HG03196 (cell line): Measurements from ENCODE around the gene GTF3A.

Experiments used
- ATAC-seq: cut with Tn5 transposase; IDR thresholded peaks from one replicate; pipeline ENCODE4 v1.9.1; 2021; ENCODE audit not compliant: unreplicated experiment

Gene GTF3A

DNA sequence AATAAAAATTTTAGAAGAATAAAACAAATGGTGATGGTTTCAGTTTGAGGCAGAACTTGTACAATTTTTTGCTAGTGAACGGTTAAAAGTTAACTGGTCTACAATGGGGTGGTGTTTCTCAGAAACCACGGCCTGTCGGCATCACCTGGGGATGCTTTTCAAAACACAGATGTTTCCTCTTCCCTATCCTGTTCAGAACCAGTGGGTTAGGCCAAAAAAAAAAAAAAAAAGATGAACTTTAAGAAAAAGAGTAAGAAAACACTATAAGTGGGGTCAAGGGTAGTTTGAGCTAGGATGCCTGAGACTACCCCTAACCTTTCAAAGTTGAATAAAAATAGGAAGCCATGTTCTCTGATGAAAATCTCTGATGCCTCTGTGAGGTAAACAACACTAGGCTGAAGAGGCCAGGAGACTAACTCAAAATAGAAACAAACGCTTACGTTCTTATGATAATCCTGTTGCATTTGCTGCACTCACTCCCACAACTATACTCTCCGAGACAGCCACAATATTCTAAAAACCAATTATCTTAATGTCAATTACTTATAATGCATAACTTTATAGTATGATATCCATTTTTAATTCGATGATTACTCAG, 22.7 kb downstream of the GTF3A start:
- no peak for ATAC-seq

DNA sequence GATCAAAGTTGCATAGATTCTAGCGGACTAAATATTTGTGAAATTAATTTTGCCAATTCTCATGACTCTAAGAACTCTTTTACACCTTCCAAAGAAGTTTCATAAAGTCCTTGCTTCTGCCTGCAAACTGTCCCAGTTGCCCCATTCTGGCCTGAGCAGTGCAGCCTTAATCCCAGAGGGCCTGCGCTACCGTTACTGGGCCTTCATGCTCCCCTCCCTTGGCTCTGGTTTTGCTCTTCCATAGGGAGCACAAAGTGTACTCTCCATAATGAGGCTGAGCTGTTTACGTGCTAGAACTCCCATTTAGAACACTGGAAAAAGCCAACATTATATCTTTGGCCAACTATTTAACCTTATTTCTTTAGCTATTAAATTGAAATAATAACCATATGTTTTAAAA, 23.9 kb downstream of the GTF3A start:
- ATAC-seq, result no peak

DNA sequence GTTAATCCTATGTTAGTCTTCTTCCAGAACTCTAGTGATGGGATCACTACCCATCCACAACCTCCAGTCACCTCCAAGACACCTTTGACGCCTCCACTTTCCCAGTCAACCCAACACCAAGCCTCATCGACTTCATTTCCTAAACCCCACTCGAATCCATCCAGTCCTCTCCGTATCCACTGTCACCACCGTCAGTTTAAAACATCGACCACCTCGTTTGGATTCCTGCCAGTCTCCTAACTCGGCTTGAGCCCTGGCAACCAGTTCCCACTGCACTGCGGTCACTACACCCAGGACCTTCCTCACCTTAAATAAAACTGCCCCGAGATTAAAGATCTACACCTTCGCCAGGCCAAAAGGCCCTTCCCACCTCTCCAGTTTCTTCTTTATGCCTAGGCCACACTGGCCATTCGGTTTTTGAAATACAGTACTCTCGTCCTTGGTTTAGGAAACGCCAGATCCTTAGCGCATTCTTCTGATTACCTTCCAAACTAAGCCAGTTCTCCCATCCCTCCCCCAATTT, 24.7 kb downstream of the GTF3A start:
- no peak for ATAC-seq

DNA sequence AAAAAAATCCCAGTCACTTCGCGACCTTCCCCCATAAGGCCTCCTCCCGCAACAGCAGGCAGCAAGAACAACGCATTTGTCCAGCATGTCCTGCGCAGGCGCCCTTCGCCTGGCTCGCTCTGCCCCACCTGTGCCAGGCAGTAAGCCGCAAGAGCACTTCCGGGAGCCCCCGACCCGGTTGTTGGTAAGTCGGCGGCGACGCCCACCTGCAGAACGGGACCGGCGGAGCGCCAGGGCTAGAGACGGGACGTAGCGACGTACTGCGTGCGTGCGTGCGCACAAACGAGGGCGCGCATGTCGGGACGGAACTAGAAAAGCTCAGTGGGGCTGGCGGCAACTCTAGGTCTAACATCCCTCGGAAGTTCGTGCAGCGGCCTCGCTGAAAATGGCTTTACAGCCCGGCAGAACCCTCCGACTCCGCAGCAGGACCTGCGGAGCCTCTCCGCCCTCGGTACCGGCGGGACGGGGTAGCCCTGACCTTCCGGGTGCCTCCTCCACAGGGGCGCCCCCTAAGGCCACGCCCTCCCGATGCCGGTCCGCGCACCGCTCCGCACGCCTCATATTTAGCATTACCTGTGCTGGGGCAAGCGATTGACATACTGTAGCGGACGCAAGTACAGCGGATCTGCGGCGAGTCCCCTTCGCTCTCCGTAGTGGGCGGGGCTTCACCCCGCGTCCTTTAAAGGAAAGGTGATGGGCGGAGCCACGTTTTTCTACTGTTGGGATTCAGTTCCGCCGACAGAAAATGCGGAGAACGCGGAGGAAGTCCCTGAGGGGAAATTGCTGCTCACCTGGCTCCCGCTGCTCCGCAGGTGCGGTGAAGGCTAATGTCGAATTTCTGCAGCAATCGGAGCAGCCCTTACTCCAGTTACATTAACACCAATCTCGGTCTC, 25.8 kb downstream of the GTF3A start, which contains the start of gene MTIF3:
MTIF3 (minus strand) TSS at position 629 of the 893 bp plus-strand sequence. CDS start 10,116 bp downstream, outside the sequence.
- ATAC-seq, result peak; percentile 74

DNA sequence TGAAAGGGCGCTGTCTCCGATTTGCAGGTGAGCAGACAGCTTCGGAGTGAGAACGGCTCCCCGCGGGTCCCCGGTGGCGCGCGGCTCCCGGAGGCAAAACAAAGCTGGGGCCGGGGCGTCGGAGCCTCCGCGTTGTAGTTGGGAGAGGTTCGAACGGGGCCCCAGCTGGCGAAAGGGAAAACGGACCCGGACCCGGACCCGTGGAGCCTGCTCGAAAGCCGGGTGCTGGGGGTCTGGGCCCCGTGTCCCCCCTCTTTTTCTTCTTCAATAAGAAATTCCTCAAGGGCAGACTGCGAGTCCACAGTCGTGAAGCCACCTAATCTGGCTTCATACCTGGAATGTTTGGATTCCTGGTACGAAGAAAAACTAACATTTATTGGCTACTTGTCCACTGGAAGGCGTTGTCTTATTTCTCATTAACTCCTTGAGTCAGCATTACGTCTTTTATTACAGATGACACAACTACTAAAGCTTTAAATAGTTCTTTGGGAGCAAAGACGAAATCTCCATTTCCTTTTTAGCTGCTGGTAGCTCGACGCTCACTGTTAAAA, 26.6 kb downstream of the GTF3A start:
- ATAC-seq, result no peak

DNA sequence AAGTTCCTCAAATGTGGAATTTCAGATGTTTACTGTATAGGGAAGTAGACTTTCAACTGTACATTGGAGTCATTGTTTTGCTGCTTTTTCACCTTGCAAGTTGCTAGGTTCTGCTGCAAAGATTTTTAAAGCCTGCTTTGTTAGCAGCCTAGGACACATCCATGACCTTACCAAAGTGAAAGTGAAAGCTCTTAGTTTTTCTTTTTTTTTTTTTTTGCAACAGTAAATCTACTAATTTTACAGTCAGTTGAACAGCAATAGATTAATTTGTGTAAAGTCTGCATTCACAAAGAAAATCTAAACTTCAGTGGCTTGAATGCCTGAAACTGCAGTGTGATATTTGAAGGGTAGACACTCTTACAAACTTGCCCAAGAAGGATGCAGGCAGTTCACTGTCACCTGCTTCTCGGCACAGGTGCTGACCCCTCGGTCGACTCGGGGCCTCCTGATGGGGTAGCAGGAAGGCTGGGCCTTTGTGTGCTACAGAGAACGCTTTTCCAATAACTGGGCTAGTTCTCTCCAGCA, 31.0 kb downstream of the GTF3A start:
- ATAC-seq, result no peak

DNA sequence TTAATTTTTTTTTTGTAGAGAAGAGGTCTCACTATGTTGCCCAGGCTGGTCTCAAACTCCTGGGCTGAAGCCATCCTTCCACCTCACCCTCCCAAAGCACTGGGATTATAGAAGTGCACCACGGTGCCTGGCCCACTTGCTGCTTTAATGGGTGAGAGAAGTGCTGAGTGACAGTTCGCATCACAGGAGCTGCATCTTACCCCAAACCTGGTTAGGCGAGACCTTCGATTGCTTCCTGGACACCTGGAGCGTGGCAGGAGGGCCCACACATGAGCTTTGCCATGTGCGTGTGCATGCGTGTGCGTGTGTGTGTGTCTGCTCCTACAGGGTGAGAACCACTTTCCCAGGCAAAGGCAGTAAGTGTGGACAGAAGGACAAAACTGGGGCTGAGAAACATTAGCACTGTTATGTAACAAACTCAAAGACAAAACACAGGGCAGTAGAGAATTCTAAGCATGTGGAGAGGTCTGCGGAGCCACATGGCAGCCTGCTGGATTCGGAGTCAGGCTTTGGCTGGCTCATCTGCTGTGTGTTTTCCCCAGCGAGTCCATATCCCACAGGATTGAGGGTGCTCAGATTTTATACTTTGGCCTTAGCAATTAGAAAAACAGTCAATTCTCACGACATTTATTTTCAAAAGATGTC, 37.6 kb downstream of the GTF3A start:
- no peak for ATAC-seq

DNA sequence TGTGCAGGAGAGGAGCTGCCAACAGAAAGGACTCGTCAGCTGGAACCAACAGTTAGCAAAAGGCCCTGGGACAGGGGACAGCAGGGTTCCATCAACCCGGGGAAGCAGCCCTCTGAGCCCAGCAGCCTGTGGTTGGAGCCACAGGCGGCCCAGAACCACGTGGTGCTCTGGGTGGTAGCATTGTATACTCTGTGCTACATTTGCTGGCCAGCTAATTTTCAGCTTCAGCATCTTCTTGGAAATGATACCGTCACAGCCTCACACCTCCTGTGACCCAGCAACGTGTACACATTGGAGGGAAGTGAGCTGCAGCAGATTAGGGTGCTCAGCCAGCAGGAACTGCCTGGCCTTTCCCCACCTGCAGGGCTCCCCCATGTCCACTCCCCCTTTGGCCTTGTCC, 39.1 kb downstream of the GTF3A start:
- ATAC-seq, result no peak

DNA sequence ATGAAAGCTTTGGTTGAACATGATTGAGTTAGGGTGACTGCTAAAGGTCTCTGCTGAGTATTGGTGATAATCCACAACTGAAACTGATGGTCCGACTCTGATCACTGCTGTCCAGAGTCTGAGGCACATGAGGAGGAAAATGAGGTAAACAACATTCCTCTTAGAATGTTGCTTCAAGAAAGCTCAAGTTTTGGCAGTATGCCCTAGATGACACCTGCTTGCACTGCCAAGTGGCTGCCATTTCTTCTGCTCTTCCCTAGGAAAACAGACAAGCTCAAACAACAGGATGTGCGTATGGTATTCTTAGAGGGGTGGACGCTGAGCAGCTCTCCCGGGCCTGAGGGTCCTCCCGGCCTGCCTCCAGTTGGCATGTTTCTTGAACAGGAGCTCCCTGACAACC, 41.2 kb downstream of the GTF3A start:
- ATAC-seq, result no peak

DNA sequence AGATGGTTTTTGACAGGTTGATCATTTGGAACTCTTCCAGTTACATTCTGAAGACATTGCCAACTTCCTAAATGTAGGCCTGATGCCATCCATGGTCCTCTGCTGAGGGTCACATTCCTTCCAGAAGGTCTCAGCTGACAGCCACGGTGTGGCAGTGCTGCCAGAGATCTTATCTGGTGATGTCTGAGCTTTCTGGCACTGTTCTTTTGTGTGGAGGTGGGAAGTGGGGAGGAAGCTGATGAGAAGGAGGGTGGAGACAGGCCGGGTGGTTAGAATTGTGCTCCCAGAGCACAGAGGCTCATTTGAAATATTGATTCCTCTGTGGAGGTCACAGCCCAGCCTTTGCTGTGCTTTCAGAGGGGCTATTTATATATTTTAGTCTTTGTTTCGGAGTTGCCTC, 42.1 kb downstream of the GTF3A start:
- ATAC-seq, result no peak

DNA sequence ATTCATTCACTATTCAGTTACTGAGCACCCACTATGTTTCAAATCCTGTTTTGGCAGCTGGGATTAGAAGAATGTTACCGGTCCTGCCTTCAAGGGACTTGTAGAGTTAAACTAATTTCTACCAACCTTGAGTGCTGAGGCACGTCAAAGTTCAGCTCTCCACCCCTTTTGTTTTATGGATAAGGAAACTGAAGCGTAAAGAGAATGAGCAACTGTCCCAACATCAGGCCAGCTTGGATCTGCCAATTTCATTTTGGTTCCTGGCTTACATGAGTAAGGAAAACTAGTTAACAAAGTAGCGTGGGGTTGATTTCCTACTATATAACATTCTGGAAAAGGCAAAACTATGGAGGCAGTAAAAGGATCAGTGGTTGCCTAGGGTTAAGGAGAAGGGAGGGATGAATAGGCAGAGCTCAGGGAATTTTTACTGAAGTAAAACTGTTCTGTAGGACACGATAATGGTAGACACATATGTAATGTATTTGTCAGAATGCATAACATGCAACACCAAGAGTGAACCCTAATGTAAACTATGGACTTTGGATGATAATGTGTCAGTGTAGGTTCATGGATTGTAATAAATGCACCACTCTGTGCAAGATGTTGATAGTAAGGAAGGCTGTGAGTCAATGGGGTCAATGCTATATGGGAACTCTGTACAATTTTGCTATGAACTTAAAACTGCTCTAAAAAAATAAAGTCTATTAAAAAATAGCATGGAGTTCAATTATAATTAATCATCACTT, 45.8 kb downstream of the GTF3A start:
- no peak for ATAC-seq

DNA sequence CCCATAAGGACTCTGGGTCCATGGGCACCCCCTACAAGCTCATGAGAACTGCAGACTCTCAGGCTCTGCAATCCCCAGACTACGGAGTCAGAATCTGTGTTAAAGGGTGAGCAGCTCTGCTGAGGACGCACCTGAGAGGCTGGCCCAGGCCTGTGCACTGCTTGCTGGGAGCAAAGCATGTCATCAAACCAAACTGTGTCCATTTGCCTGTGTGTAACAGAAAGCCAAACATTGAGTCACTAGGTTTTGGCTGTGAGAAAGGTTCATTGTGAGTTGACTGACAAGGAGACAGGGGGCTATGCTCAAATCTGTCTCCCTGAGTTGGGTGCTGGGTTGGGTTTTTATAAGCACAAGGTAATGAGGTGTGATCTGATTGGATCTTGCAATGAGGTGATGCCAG, 48.0 kb downstream of the GTF3A start:
- ATAC-seq, result no peak

DNA sequence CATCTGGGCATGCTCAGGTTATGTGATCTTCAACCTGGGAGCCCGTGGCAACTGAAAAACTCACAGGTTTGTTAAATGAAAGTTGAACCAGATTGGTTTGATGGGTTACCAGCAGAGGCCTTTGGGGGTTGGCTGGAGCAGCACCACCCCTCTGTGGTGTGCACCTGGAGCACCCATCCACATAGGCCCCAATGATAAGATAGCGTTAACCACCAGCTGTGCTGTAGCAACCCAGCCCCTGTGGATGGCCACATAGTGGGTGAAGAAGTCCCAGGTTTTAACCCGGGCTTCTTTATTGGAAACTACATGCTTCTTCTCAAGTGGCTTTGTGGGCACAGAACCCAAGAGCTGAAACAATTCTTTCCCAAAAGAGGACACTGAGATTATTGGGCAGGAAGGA, 48.5 kb downstream of the GTF3A start:
- ATAC-seq, result no peak

DNA sequence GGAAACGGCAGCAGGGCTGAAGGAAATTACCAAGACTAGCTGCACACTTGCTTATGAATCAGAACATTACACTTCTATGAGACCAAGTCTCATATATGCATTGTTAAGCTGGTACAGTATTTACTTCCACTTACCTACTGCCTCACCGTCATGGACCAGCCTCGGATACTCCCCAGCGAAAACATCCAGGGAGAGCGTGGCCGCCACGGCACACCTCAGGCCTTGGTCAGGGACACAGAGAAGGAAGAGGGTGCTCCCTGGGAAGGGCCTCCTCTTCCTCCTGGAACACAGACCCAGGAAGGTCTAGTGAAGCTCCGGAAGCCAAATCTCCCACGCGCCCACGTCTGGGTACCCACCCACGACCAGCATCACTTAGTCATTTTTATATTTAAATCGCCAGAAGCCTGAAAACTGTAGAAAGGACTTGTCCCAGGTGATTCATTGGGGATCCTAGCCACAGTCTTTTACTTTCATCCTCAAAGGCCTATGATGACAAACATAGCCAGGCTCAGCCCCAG, 50.4 kb downstream of the GTF3A start:
- no peak for ATAC-seq

DNA sequence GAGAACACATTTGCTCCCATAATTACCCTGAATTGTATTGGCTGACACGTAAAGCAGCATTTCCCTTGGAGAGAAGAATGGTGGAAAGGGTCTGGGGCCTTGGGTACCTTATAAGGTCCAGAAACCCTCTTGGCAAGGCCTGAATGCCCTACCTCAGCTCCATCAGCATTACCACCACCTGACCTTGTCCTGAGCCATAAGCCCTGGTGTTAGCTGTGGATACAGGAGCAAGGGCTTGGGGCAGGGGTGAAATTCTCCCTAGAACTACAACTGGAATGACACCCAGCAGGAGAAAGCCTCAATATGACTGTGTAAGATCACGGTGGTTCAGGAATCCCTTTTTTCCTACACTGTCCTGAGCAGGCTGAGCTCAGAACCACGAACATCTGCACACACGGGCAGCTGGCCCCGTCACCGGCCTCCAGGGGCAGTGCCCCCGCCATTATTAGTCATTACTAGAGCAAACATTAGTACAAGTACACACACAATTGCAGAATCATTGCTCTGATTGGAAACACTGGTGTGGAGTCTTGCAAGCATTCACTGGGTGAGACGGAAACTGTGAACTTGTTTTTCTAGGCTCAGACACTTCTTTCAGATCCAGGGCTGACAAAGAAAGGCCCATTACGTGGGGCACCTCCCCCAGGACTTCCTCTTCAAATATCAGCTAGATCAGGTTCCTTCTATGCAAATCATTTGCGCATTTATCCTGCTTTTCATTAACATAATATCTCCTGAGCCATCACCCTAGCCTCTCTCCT, 52.7 kb downstream of the GTF3A start:
- ATAC-seq, result peak; percentile 32

DNA sequence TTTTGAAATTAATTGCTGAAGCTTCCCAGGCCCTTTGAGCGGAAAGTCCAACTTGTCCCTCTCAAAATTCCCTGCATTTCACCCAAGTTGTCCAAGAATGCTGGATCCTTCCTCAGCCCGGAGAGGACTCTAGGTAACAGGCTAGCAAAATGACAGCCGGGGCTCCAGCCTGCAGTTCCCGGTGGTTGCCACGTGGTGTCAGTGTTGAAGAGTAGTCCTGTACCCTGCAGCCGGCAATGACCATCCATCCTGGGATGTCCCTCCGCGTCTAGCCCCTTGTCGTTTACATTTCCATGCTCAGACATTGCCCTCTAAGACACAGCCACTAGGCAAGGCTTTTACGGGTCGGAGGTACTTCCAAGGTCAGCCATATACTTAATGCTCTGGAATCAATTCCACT, 57.3 kb downstream of the GTF3A start:
- no peak for ATAC-seq

DNA sequence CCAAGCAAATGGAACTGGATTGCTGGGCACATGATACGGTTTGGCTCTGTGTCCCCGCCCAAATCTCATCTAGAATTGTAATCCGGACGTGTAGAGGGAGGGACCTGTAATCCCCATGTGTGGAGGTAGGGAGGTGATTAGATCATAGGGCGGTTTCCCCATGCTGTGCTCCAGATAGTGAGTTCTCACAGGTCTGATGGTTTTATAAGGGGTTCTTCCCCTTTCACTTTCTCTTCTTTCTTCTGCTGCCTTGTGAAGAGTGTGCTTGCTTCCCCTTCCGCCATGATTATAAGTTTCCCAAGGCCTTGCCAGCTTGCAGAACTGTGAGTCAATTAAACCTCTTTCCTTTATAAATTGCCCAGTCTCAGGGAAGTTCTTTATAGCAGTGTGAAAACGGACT, 58.6 kb downstream of the GTF3A start:
- peak; percentile 89 for ATAC-seq

DNA sequence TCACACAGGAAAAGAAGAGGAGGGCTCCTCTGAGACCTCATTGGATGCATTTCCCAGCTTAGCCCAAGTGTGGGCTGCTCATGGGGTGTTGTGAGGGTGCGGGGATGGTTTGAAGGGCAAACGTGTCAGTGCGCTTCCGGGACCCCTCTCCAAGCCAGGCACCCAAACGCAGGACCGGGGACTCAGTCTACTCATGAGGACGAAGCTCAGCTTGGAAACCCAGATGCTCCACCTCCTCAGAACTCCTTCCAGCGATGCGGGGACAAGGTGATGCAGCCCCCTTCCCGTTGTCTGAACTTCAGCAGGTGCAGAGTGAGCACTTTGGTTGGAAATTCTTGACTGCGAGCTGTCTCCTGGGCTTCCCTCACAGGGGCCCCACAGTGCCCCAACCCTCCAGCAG, 59.0 kb downstream of the GTF3A start:
- no peak for ATAC-seq
